ENCODE measurements around the gene AMN1.
A peak's percentile ranks its signal among the peaks of the same experiment; 100 is the strongest.
"Not testable (repeated sequence)": the region's sequence is repeated elsewhere in the genome, so short reads cannot be mapped to it uniquely, and the experiment has no call there.

AMN1 gene

DNA sequence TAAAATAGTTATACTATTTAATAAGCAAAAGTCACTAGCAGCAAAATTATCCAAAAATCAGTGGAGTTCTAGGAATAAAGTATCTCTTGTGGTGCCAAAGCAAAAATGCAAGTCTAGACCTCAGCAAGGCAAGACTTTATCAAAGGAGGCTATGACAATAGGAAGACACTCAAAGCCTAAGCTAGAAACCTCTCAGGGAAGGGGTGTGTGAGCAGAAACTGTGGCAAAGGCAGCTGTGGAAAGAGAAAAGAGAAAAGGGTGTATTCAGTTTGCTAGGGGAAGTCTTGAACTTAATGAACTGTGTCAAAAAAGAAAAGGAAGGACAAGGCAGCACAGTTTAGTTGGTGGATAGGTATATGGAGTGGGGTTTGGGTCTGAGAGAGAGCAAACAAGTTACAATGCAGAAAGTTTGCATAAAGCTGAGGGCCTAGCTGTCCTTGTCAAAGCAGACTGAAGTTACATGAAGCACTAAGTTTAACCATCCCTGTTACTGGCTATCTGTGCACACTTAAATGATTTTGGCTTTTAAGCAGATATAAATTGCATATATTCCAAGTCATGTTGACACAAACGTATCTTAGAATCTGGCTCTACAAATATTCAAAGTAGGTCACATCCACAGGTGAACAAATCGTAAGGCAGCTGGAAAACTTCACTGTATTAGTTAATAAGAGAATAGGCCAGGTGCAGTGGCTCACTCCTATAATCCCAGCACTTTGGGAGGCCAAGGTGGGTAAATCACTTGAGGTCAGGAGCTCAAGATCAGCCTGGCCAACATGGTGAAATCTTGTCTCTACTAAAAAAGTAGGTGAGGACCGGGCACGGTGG is 31.0 kb upstream of the AMN1 start:
- no peak for TF ChIP-seq CTCF (conservative IDR thresholded peaks at IDR 0.05; ENCODE audit: low read depth, low read length)
- no peak overlapping the region for H3K4me3 ChIP-seq (ENCODE audit: low read length)
- DNase-seq (ENCODE audit: low read depth), result no peak

GRCh38 chr12:31758297-31758696 is 29.5 kb upstream of the AMN1 start:
- H3K4me3 ChIP-seq (ENCODE audit: low read length); DNase-seq (ENCODE audit: low read depth): not testable (repeated sequence)

- H3K4me3 ChIP-seq (ENCODE audit: low read length), result no peak overlapping the region
- peak; percentile 76 for DNase-seq (ENCODE audit: low read depth)
- no peak for TF ChIP-seq CTCF (conservative IDR thresholded peaks at IDR 0.05; ENCODE audit: low read depth, low read length)
Observed at GRCh38 chr12:31756977-31757420, 28.2 kb upstream of the AMN1 start.

DNA sequence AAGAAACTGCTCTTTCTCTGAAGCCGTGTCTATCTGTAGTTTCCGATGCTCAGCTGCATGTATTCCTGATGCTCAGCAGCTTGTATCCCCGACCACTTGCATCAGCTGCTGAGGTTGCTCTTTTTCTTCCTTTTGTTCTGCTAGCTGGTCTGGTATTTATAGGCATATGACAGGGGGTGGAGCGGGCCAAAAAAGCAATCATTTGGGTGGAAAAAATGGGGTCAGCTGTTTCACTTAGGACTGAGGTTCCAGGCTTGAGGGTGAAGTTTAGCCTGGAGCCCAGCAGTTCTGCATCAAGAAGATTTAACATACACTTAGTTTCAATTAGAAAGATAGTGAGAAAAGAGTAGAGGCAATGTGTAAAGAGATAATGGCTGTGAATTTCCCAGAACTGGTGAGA is 23.6 kb upstream of the AMN1 start:
- TF ChIP-seq CTCF (conservative IDR thresholded peaks at IDR 0.05; ENCODE audit: low read depth, low read length), result no peak
- DNase-seq (ENCODE audit: low read depth), result no peak
- H3K4me3 ChIP-seq (ENCODE audit: low read length), result no peak overlapping the region

DNA sequence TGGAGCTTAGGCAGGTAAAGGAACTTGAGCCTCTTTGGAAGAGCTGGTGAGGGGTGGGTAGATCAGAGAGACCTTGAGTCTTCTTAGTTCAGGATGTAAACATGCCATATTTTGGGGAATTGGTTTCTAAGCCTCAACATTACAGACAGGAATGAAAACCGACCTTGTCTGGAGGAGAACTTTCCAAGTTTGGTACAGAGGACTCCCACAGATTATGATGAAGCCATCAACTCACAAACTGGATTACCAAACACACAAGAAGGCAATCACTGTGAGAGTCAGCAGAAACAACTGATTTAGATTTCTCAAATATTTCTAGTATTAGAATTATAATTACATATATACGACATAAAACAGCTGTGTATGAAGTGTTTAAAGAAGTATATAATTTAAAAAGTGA is 22.3 kb upstream of the AMN1 start:
- no peak for DNase-seq (ENCODE audit: low read depth)
- H3K4me3 ChIP-seq (ENCODE audit: low read length), result no peak overlapping the region
- no peak for TF ChIP-seq CTCF (conservative IDR thresholded peaks at IDR 0.05; ENCODE audit: low read depth, low read length)

- TF ChIP-seq CTCF (conservative IDR thresholded peaks at IDR 0.05; ENCODE audit: low read depth, low read length), result no peak
- no peak for DNase-seq (ENCODE audit: low read depth)
- no peak overlapping the region for H3K4me3 ChIP-seq (ENCODE audit: low read length)
Observed at GRCh38 chr12:31750747-31751039, 21.9 kb upstream of the AMN1 start.

DNA sequence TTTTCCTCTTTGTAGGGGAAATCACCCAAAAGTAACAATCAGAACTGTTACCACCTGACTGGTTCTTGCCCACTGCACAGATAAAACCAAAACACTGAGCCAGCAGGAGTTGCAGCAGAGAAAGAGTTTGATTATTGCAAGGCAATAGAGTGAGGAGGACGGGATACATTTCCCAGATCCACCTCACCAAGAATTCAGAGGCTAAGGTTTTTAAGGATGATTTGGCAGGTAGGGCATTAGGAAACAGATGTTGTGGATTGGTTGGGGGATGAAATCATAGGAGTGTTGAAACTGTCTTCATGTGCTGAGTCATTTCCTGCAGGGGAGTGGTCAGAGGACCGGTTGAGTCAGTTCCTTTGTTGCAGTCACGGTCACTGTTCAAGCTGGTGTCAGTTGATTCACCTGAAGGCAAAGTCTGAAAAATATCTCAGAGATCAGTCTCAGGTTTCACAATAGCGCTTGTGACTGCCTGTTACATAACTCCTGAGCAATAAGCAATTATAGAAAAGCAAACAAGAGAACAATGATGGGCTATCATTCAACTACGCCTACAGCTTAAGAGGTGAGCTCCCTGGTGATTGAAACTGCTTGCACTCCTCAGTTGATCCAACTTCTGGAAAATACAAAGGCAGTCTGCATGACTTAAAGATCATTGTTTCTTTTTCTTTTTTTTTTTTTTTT is 20.3 kb upstream of the AMN1 start:
- no peak for TF ChIP-seq CTCF (conservative IDR thresholded peaks at IDR 0.05; ENCODE audit: low read depth, low read length)
- DNase-seq (ENCODE audit: low read depth), result peak; percentile 95
- H3K4me3 ChIP-seq (ENCODE audit: low read length), result no peak overlapping the region

All from retinal pigment epithelial cell (primary cell).